ENCODE measurements around the gene TLCD2.
A peak's percentile ranks its signal among the peaks of the same experiment; 100 is the strongest.

Gene TLCD2

DNA sequence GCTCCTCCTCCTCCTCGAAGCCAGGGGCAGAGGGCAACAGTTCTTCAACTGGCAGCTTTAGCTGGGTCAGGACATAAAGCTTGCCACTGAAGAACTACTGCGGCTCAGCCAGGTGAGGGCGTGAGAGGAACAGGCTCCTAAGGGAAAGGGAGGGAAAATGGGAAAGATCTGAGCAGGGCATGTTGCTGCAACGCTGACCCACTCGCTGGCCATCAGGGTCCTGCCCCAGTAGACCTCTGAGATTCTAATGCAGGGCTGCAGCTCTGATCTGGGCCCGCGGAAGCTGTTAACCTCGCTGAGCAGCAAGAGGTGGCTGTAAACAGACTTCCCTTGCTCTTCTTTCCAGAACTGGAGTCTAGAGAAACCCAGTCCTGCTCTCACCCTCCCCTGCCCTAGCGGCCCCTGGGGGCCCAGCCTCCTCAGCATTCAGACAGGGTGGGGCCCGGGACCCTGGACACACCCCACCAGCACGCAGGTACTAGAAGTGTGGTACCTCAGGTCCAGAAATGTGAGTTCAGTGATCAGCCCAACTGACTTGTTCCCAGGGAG lies 3.8 kb upstream of the TLCD2 start:
- TF ChIP-seq CTCF (IDR thresholded peaks at IDR 0.05; ENCODE audit: low read depth, low read length, missing control alignments): peak; percentile 64
- peak overlapping the region; percentile 84 for H3K4me3 ChIP-seq (ENCODE audit: low read depth, low read length)
- no peak for DNase-seq (ENCODE audit: low read depth)
- in situ Hi-C loops (cut with HindIII; ENCODE audit: low sequenced_read_pairs): loop anchor here (10.0 kb wide), 1 partner anchor 51 kb away; the partner anchor contains the start of gene SERPINF1

DNA sequence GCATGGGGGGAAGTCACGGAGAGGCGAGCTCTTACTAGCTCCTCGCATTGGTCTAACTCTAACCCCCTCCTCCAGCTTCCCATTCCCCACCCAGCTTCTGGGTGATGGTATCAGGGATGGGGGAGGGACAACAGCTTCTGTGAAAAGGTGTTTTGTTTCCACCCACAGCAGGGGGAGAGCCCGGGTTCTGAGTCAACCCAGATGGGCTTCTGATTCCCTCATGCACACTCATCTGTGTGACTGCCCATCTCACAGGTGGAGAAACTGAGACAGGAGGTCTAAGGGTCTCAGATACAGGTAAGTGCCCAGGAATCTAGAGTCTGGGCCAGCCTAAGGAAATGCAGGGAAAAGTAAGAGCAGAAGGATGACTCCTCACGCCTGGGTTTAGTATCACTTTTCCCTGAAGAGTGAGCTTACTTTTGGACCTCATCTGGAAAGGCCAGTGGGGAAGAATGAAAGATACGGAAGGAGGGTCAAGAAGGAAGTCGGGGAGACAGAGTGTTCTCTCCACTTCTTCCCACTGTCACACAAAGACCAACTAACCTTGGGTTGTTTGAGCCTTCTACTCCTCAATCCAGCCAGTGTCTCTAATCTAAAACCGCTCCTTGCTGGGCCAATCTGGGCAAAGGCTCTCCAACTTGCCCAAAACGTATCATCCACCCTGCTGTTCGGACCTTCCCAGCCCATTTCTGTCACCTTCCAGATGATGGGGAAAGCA lies 3.1 kb upstream of the TLCD2 start:
- peak overlapping the region; percentile 84 for H3K4me3 ChIP-seq (ENCODE audit: low read depth, low read length)
- DNase-seq (ENCODE audit: low read depth): no peak
- no peak for TF ChIP-seq CTCF (IDR thresholded peaks at IDR 0.05; ENCODE audit: low read depth, low read length, missing control alignments)
- in situ Hi-C loops (cut with HindIII; ENCODE audit: low sequenced_read_pairs): loop anchor here (10.0 kb wide), 1 partner anchor 51 kb away; the partner anchor contains the start of gene SERPINF1

DNA sequence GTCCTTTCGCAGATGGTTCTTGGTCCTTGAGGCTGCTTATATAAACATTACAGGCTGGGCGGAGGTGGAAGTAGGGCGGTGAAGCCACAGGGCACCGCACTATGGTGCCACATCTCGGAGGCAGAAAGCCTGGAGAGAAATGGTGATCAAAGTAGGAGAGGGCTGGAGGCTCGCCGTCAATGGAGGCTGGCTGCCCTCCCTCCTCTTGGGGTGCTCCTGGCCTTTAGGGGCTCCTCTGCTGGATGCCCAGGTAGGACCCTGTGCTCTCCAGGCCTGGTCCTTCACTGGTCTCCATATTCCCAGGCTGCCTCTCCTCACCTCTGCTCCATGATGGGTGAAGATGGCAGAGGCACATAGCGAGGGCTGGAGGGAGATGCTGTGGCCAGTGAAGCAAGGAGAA lies 2.1 kb upstream of the TLCD2 start:
- in situ Hi-C loops (cut with HindIII; ENCODE audit: low sequenced_read_pairs): loop anchor here (10.0 kb wide), 1 partner anchor 53 kb away; the partner anchor contains the start of gene SERPINF1

DNA sequence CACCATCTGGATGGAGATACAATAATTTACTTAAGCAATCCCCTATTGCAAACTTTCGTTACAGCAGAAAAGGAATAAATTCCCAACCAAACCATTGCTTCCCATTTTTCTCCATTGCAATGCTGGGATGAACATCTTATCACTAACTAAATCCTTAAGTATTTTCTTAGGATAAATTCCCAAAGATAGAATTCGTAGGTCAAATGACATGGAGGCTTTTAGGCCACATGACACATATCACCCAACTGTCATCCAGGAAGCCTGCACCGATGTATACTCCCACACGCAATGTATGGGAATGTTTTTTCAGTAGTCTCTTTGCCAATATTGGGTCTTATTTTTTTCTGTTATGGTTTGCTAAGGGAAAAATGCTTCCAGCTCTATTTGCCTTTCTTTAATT lies 1.6 kb upstream of the TLCD2 start:
- in situ Hi-C loops (cut with HindIII; ENCODE audit: low sequenced_read_pairs): loop anchor here (10.0 kb wide), 1 partner anchor 53 kb away; the partner anchor contains the start of gene SERPINF1
- no peak for DNase-seq (ENCODE audit: low read depth)
- TF ChIP-seq CTCF (IDR thresholded peaks at IDR 0.05; ENCODE audit: low read depth, low read length, missing control alignments): no peak

More for the DNA sequence above, 2.1 kb upstream of the TLCD2 start:
- TF ChIP-seq CTCF (IDR thresholded peaks at IDR 0.05; ENCODE audit: low read depth, low read length, missing control alignments): no peak
- H3K4me3 ChIP-seq (ENCODE audit: low read depth, low read length): no peak overlapping the region
- no peak for DNase-seq (ENCODE audit: low read depth)

DNA sequence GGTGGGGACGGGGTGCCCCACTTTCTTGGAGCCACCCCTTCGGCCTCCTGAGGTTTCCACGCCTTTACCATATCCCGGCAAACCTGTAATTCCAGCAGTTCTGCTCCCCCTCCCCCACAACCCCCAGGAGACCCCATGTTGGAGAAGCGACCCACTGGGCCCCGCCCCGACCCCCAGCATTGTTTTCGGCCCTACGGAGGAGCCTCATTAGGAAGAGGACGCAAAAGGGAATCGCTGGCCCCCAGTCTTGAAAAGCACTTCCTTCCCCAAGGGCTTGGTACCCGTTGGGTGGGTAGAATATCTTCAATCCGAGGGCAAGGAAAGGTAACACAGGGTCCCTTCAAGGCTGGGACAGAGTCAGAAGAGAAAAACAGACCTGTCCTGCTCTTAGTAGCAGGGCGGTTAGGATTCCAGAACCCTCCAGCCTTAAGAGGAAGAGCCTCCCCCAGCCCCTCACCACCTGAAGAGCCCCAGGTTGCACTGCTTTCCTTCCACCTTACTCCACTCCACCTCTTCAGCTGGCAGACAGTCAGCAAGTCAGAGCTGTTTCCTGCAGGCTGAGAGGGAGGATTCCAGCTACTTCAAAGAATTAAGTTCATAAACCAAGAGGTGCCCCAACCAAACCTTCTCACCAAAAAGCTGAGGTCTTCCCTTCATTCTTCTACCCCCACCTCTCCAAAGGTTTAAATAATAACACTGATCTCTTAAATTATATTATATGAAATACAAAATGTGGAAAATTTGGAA lies 803 bp upstream of the TLCD2 start:
- no peak for DNase-seq (ENCODE audit: low read depth)

More for the DNA sequence above, 1.6 kb upstream of the TLCD2 start:
- no peak overlapping the region for H3K4me3 ChIP-seq (ENCODE audit: low read depth, low read length)

More for the DNA sequence above, 803 bp upstream of the TLCD2 start:
- TF ChIP-seq CTCF (IDR thresholded peaks at IDR 0.05; ENCODE audit: low read depth, low read length, missing control alignments): no peak
- peak overlapping the region; percentile 64 for H3K4me3 ChIP-seq (ENCODE audit: low read depth, low read length)
- in situ Hi-C loops (cut with HindIII; ENCODE audit: low sequenced_read_pairs): loop anchor here (10.0 kb wide), 1 partner anchor 54 kb away; the partner anchor contains the start of gene SERPINF1

All from astrocyte of the cerebellum (primary cell).